ENCODE measurements around the gene NUP50. TPM values are rescaled to one million over a fixed set of nuclear protein-coding genes. Genes with fewer than 3 reads are reported as not detected.

NUP50 gene
- total and polyA plus RNA-seq, 2 of the 13 experiments (the other 11 are each of a cell fraction or from before 2014, with no cell fraction given): 14.2 to 52.4 TPM

- no peak for TF ChIP-seq HOMEZ (CRISPR knock-in tag; IDR thresholded peaks at IDR 0.05; ENCODE audit: low read depth)
- no peak for TF ChIP-seq GPN1 (CRISPR knock-in tag; IDR thresholded peaks at IDR 0.05; ENCODE audit: borderline replicate concordance)
- TF ChIP-seq ZNF10 (CRISPR knock-in tag; IDR thresholded peaks at IDR 0.05; ENCODE audit: borderline replicate concordance, low read depth): no peak
- no peak for TF ChIP-seq ZKSCAN8 (CRISPR knock-in tag; IDR thresholded peaks at IDR 0.05; ENCODE audit: borderline replicate concordance)
Measured at GRCh38 chr22:45172881-45173585, 9.3 kb downstream of the NUP50 start (continued).

- BruUV-seq (replicated peaks): no TSS peak
- Histone ChIP-seq H3K36me3 (replicated peaks in 1 of 2; ENCODE audit: control insufficient read depth in 1 of 2, insufficient read depth in 2 of 2, low read length in 2 of 2) (peaks cover 26 to 76% of the 10 kb centered on the region in 2 experiments), H2AFZ (ENCODE audit: low read length) (no peak overlapping the region), H3K79me2 (ENCODE audit: insufficient read depth, low read length) (peaks cover 34% of the 10 kb centered on the region), H3K4me2 (ENCODE audit: low read depth, low read length) (no peak overlapping the region), H3K27me3 (ENCODE audit: control insufficient read depth in 1 of 2, insufficient read depth in 2 of 2, low read length in 2 of 2) (no peaks in the 10 kb centered on the region), H3K4me1 (ENCODE audit: insufficient read depth, low read length) (peaks cover 16% of the 10 kb centered on the region), H4K20me1 (ENCODE audit: insufficient read depth, low read length) (peaks cover 10% of the 10 kb centered on the region; the same call in 1 of the 2 replicates), H3K9ac (ENCODE audit: insufficient read depth, low read depth, low read length) (no peak overlapping the region), H3K27ac (ENCODE audit: extremely low read length, insufficient read depth, low read length) (no peak overlapping the region), H3K4me3 (replicated peaks in 1 of 3; ENCODE audit: insufficient read depth in 1 of 3, low read depth in 2 of 3, low read length in 3 of 3) (no peak overlapping the region), H3K9me3 (ENCODE audit: low read length) (no peaks in the 10 kb centered on the region)
- WGBS (ENCODE audit: low lambda C conversion rate): 93% methylated on average over 3 of the region's 9 CpGs
- intact Hi-C loops (cut with micrococcal nuclease; ENCODE audit: unreplicated experiment) (no loop called here), in situ Hi-C loops (cut with HindIII; ENCODE audit: extremely low pct_ligation_motif_present, low pct_unique_long_range_greater_than_20kb) (no loop called here)
- peak; percentile 46 for FAIRE-seq
- POLR2A ChIA-PET: interaction anchor here (0.6 to 1.2 kb wide), 3 partner anchors 13 to 16 kb away, joined by 3 read pairs; partner anchors contain the start of gene NUP50
- ATAC-seq: peak; percentile 61
- DNase-seq (ENCODE audit: low spot score): no peak
- CTCF ChIA-PET (ENCODE audit: low intra/inter-chr PET ratio, low total read pairs): no interaction called here
- TF ChIP-seq PRDM10 (CRISPR knock-in tag; IDR thresholded peaks at IDR 0.05; ENCODE audit: low read depth): no peak
- peak; percentile 31 for TF ChIP-seq AGO2 (optimal IDR thresholded peaks at IDR 0.05; ENCODE audit: low read depth, low read length)
- TF ChIP-seq ZNF567 (CRISPR knock-in tag; IDR thresholded peaks at IDR 0.05; ENCODE audit: borderline replicate concordance): no peak
- TF ChIP-seq SP1 (IDR thresholded peaks at IDR 0.05): no peak
- no peak for TF ChIP-seq SP1 (CRISPR knock-in tag; IDR thresholded peaks at IDR 0.05)
- TF ChIP-seq CC2D1A (CRISPR knock-in tag; IDR thresholded peaks at IDR 0.05): no peak
- TF ChIP-seq ATF3 (CRISPR knock-in tag; IDR thresholded peaks at IDR 0.05): 0 out of 2 replicates have a peak, but pooled peaks have one; percentile 34
Measured at GRCh38 chr22:45179276-45180049, 15.7 kb downstream of the NUP50 start.
